ENCODE data around the gene ZG16B.

The ZG16B gene

GRCh38 chr16:2831203-2831602 is 1.1 kb downstream of the ZG16B start:
- Histone ChIP-seq H3K36me3 (ENCODE audit: control insufficient read depth in 2 of 2, insufficient read depth in 1 of 2, low read length in 2 of 2) (no peaks in the 10 kb centered on the region), H3K9me3 (ENCODE audit: control insufficient read depth, insufficient read depth, low read depth, low read length) (no peaks in the 10 kb centered on the region), H3K4me3 (ENCODE audit: low read depth, low read length) (no peak overlapping the region), H3K27ac (ENCODE audit: extremely low read depth, low read depth, low read length) (no peak overlapping the region), H3K4me1 (ENCODE audit: control insufficient read depth, insufficient read depth, low read length) (no peaks in the 10 kb centered on the region)
- TF ChIP-seq ATF2 (tag by site-specific recombination; IDR thresholded peaks at IDR 0.05; ENCODE audit: low read depth): no peak
- TF ChIP-seq ZNF18 (tag by site-specific recombination; IDR thresholded peaks at IDR 0.05): no peak
- TF ChIP-seq GFI1B (tag by site-specific recombination; IDR thresholded peaks at IDR 0.05): no peak
- no peak for TF ChIP-seq ZNF423 (tag by site-specific recombination; IDR thresholded peaks at IDR 0.05)
- TF ChIP-seq ZNF707 (tag by site-specific recombination; IDR thresholded peaks at IDR 0.05): no peak
- no peak for TF ChIP-seq ZNF501 (tag by site-specific recombination; IDR thresholded peaks at IDR 0.05)
- TF ChIP-seq ZNF449 (tag by site-specific recombination; IDR thresholded peaks at IDR 0.05): no peak
- no peak for TF ChIP-seq ZNF350 (tag by site-specific recombination; IDR thresholded peaks at IDR 0.05)
- no peak for TF ChIP-seq KLF10 (tag by site-specific recombination; IDR thresholded peaks at IDR 0.05)
- no peak for TF ChIP-seq ZNF341 (tag by site-specific recombination; IDR thresholded peaks at IDR 0.05; ENCODE audit: low read depth)
- no peak for TF ChIP-seq ZNF791 (tag by site-specific recombination; IDR thresholded peaks at IDR 0.05)
- TF ChIP-seq ZSCAN4 (tag by site-specific recombination; IDR thresholded peaks at IDR 0.05): no peak
- no peak for TF ChIP-seq SP7 (tag by site-specific recombination; IDR thresholded peaks at IDR 0.05)
- no peak for TF ChIP-seq ZNF221 (tag by site-specific recombination; IDR thresholded peaks at IDR 0.05; ENCODE audit: borderline replicate concordance)
- TF ChIP-seq ZNF266 (tag by site-specific recombination; IDR thresholded peaks at IDR 0.05; ENCODE audit: low read depth): no peak
- no peak for TF ChIP-seq MEIS1 (CRISPR knock-in tag; IDR thresholded peaks at IDR 0.05; ENCODE audit: borderline replicate concordance)
- no peak for TF ChIP-seq SP2 (tag by site-specific recombination; IDR thresholded peaks at IDR 0.05)
- ChIA-PET CTCF (interaction anchor here (1.5 to 1.7 kb wide), 2 partner anchors 8 to 9 kb away, joined by 6 read pairs; no protein-coding TSS in a partner anchor), POLR2A (no interaction called here)

GRCh38 chr16:2833776-2834175 is 3.7 kb downstream of the ZG16B start:
- Histone ChIP-seq H3K4me1 (ENCODE audit: control insufficient read depth, insufficient read depth, low read length) (no peaks in the 10 kb centered on the region), H3K9me3 (ENCODE audit: control insufficient read depth, insufficient read depth, low read depth, low read length) (no peaks in the 10 kb centered on the region), H3K36me3 (ENCODE audit: control insufficient read depth in 2 of 2, insufficient read depth in 1 of 2, low read length in 2 of 2) (no peaks in the 10 kb centered on the region), H3K4me3 (ENCODE audit: low read depth, low read length) (no peak overlapping the region), H3K27ac (ENCODE audit: extremely low read depth, low read depth, low read length) (no peak overlapping the region)
- ChIA-PET POLR2A (no interaction called here), CTCF (interaction anchor here (0.6 kb wide), 1 partner anchor 23 kb away, joined by 4 read pairs; no protein-coding TSS in a partner anchor)
- TF ChIP-seq ZNF777 (tag by site-specific recombination; IDR thresholded peaks at IDR 0.05; ENCODE audit: borderline replicate concordance): no peak
- no peak for TF ChIP-seq YY1 (tag by site-specific recombination; IDR thresholded peaks at IDR 0.05)
- TF ChIP-seq RBAK (tag by site-specific recombination; IDR thresholded peaks at IDR 0.05): no peak
- no peak for TF ChIP-seq ZNF223 (tag by site-specific recombination; IDR thresholded peaks at IDR 0.05)
- TF ChIP-seq ZNF555 (tag by site-specific recombination; conservative IDR thresholded peaks at IDR 0.05): no peak
